ENCODE data around the gene PSMB7.

Gene PSMB7

DNA sequence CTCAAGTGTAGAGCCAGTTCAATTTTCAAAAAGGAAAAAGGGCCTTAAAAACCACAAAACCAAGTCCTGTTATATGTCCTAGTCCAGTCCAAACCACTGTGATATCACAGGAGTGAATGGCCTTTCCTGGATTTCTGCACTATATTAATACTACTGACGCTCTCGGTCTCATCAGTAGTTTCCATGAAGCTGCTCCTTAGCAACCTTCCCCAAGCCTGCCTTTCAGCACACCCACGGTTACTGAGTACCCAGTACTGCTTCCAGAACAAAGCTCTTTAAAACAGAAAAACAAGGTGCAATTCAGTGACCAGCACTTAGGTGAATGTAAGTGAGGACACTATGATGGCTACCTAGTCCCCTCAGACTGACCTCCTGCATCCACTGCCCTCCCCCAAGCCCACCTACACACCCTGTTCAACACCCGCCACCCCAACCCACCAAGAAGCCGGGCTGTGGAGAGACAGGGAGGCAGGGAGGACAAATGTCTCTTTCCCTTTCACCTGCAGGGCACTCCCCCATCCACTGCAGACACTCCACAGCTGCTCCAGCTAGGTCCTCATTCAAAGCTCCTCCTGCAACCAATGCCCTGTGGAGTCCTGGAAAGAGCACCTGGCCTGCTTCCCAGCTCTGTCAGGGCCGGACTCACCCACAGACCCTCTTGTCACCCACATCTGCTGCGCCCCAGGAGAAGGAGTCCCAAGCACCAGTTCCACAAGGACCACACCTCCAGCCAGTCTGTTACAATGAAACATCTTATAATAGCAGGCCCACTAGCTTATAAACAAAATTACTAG, 25.9 kb downstream of the PSMB7 start:
- Histone ChIP-seq H3K36me3 (ENCODE audit: insufficient read depth, insufficient read length, low read length) (peaks cover 39% of the 10 kb centered on the region), H3K9me3 (ENCODE audit: insufficient read depth, low read length) (no peaks in the 10 kb centered on the region), H3K9ac (ENCODE audit: insufficient read length, low read depth) (no peak overlapping the region), H3K4me1 (ENCODE audit: insufficient read depth, insufficient read length) (peaks cover 6% of the 10 kb centered on the region), H3K4me3 (ENCODE audit: insufficient read length, low read depth) (no peak overlapping the region), H3K27me3 (ENCODE audit: insufficient read depth, insufficient read length) (no peaks in the 10 kb centered on the region)
- TF ChIP-seq YY1 (IDR thresholded peaks at IDR 0.05; ENCODE audit: insufficient read depth, insufficient read length), result no peak
- no peak for TF ChIP-seq SUZ12 (IDR thresholded peaks at IDR 0.05; ENCODE audit: extremely low read depth, insufficient read depth, insufficient read length)
- no peak for TF ChIP-seq ZNF274 (IDR thresholded peaks at IDR 0.05; ENCODE audit: low read depth, low read length)
- DNase-seq (ENCODE audit: low read depth, low spot score), result no peak

DNA sequence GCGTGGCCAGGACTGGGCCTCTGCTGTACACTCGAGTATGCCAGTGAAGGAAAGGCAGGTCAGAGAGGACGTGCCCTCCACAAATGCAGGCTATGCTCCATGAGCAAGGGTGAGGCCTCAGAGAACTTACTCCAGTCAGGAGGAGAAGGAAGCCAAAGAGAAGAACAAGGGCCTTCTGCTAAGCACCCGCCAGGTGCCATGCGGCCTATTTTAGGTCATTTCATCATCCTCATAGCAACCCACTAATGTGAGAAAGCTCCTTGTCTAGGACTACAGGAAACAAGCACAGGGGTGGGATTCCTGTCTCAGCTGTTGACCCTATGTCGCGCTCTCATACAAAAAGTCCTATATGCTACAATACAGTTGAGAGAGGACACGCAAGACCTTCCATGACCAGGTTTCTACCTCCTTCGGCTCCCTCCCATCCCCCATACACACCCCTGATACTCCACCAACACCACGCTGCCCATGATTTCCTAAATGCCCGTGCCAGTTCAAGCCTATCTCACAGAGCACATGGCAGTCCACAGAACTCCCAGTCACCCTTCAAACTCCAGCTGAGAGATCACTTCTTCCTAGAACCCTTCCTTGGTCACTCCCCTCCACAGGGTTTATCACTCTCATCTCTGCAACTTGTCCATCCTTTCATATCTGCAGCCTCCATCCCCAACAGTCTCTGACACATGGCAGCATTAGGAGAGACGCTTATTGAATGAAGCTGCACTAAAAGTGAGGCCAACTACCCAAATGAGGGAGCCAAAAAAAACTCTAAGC, 26.8 kb downstream of the PSMB7 start:
- Histone ChIP-seq H3K36me3 (ENCODE audit: insufficient read depth, insufficient read length, low read length) (peaks cover 41% of the 10 kb centered on the region), H3K4me3 (ENCODE audit: insufficient read length, low read depth) (no peak overlapping the region), H3K4me1 (ENCODE audit: insufficient read depth, insufficient read length) (peaks cover 6% of the 10 kb centered on the region), H3K9ac (ENCODE audit: insufficient read length, low read depth) (no peak overlapping the region), H3K27me3 (ENCODE audit: insufficient read depth, insufficient read length) (no peaks in the 10 kb centered on the region), H3K9me3 (ENCODE audit: insufficient read depth, low read length) (no peaks in the 10 kb centered on the region)
- TF ChIP-seq YY1 (IDR thresholded peaks at IDR 0.05; ENCODE audit: insufficient read depth, insufficient read length), result no peak
- no peak for TF ChIP-seq ZNF274 (IDR thresholded peaks at IDR 0.05; ENCODE audit: low read depth, low read length)
- TF ChIP-seq SUZ12 (IDR thresholded peaks at IDR 0.05; ENCODE audit: extremely low read depth, insufficient read depth, insufficient read length), result no peak
- DNase-seq (ENCODE audit: low read depth, low spot score), result no peak

GRCh38 chr9:124386201-124386600, 29.0 kb downstream of the PSMB7 start:
- Histone ChIP-seq H3K36me3 (ENCODE audit: insufficient read depth, insufficient read length, low read length) (peaks cover 36% of the 10 kb centered on the region), H3K9me3 (ENCODE audit: insufficient read depth, low read length) (no peaks in the 10 kb centered on the region), H3K4me1 (ENCODE audit: insufficient read depth, insufficient read length) (no peaks in the 10 kb centered on the region), H3K27me3 (ENCODE audit: insufficient read depth, insufficient read length) (no peaks in the 10 kb centered on the region), H3K9ac (ENCODE audit: insufficient read length, low read depth) (no peak overlapping the region), H3K4me3 (ENCODE audit: insufficient read length, low read depth) (no peak overlapping the region)
- TF ChIP-seq ZNF274 (IDR thresholded peaks at IDR 0.05; ENCODE audit: low read depth, low read length) (no peak), SUZ12 (IDR thresholded peaks at IDR 0.05; ENCODE audit: extremely low read depth, insufficient read depth, insufficient read length) (no peak), YY1 (IDR thresholded peaks at IDR 0.05; ENCODE audit: insufficient read depth, insufficient read length) (no peak)
- DNase-seq (ENCODE audit: low read depth, low spot score), result no peak

GRCh38 chr9:124385623-124386022, 29.6 kb downstream of the PSMB7 start:
- H3K4me3 ChIP-seq (ENCODE audit: insufficient read length, low read depth), result no peak overlapping the region
- no peaks in the 10 kb centered on the region for H3K27me3 ChIP-seq (ENCODE audit: insufficient read depth, insufficient read length)
- no peak for TF ChIP-seq ZNF274 (IDR thresholded peaks at IDR 0.05; ENCODE audit: low read depth, low read length)
- TF ChIP-seq SUZ12 (IDR thresholded peaks at IDR 0.05; ENCODE audit: extremely low read depth, insufficient read depth, insufficient read length), result no peak
- no peaks in the 10 kb centered on the region for H3K4me1 ChIP-seq (ENCODE audit: insufficient read depth, insufficient read length)
- no peak for DNase-seq (ENCODE audit: low read depth, low spot score)
- H3K9ac ChIP-seq (ENCODE audit: insufficient read length, low read depth), result no peak overlapping the region
- H3K9me3 ChIP-seq (ENCODE audit: insufficient read depth, low read length), result no peaks in the 10 kb centered on the region
- peaks cover 41% of the 10 kb centered on the region for H3K36me3 ChIP-seq (ENCODE audit: insufficient read depth, insufficient read length, low read length)

DNA sequence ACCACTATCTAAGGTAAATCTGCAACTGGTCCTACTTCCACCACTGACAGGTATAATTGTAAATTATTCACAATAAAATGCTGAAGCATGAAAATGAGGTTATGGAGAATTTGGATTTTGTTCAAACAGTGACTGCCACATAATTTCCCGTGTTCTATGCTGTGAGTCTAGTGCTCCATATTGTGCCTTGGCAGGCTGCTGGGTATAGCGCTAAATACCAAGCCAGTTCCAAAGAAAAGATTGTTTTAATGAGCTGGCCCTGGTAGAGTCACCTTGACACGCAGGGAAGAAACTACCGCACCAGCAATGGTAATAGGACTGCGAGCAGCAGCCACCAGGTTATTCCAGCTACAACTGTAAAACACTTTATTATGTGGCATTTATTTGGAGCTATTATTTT, 30.4 kb downstream of the PSMB7 start:
- H3K4me3 ChIP-seq (ENCODE audit: insufficient read length, low read depth), result no peak overlapping the region
- no peaks in the 10 kb centered on the region for H3K9me3 ChIP-seq (ENCODE audit: insufficient read depth, low read length)
- peaks cover 48% of the 10 kb centered on the region for H3K36me3 ChIP-seq (ENCODE audit: insufficient read depth, insufficient read length, low read length)
- no peak for TF ChIP-seq SUZ12 (IDR thresholded peaks at IDR 0.05; ENCODE audit: extremely low read depth, insufficient read depth, insufficient read length)
- H3K4me1 ChIP-seq (ENCODE audit: insufficient read depth, insufficient read length), result no peaks in the 10 kb centered on the region
- no peaks in the 10 kb centered on the region for H3K27me3 ChIP-seq (ENCODE audit: insufficient read depth, insufficient read length)
- DNase-seq (ENCODE audit: low read depth, low spot score), result no peak
- no peak overlapping the region for H3K9ac ChIP-seq (ENCODE audit: insufficient read length, low read depth)

DNA sequence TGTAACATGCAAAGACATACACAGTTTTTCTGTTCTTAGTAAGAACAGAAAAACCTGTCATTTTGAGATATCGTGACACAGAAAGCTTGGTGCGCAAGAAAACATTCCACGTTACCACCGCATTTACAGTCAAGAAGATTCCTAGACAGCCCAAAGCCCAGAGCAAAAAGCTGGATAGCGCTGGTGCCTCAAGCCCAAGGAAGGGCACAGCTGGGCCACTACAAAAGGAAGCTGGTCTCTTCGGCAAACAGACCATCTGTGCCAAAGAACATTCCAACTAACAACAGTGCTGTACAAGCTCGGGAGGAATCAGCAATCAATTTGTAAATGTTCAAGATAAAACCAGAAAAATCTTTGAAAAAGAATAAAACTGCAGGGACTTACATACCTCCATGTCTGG, 31.0 kb downstream of the PSMB7 start:
- H3K27me3 ChIP-seq (ENCODE audit: insufficient read depth, insufficient read length), result no peaks in the 10 kb centered on the region
- no peak overlapping the region for H3K9ac ChIP-seq (ENCODE audit: insufficient read length, low read depth)
- H3K36me3 ChIP-seq (ENCODE audit: insufficient read depth, insufficient read length, low read length), result peaks cover 50% of the 10 kb centered on the region
- H3K9me3 ChIP-seq (ENCODE audit: insufficient read depth, low read length), result no peaks in the 10 kb centered on the region
- no peak for DNase-seq (ENCODE audit: low read depth, low spot score)
- TF ChIP-seq ZNF274 (IDR thresholded peaks at IDR 0.05; ENCODE audit: low read depth, low read length), result no peak
- TF ChIP-seq YY1 (IDR thresholded peaks at IDR 0.05; ENCODE audit: insufficient read depth, insufficient read length), result no peak
- no peak for TF ChIP-seq SUZ12 (IDR thresholded peaks at IDR 0.05; ENCODE audit: extremely low read depth, insufficient read depth, insufficient read length)
- H3K4me1 ChIP-seq (ENCODE audit: insufficient read depth, insufficient read length), result no peaks in the 10 kb centered on the region
- H3K4me3 ChIP-seq (ENCODE audit: insufficient read length, low read depth), result no peak overlapping the region

GRCh38 chr9:124381170-124381945, 33.9 kb downstream of the PSMB7 start:
- Histone ChIP-seq H3K9ac (ENCODE audit: insufficient read length, low read depth) (no peak overlapping the region), H3K4me1 (ENCODE audit: insufficient read depth, insufficient read length) (no peaks in the 10 kb centered on the region), H3K27me3 (ENCODE audit: insufficient read depth, insufficient read length) (no peaks in the 10 kb centered on the region), H3K36me3 (ENCODE audit: insufficient read depth, insufficient read length, low read length) (peaks cover 64% of the 10 kb centered on the region), H3K9me3 (ENCODE audit: insufficient read depth, low read length) (no peaks in the 10 kb centered on the region), H3K4me3 (ENCODE audit: insufficient read length, low read depth) (no peak overlapping the region)
- TF ChIP-seq SUZ12 (IDR thresholded peaks at IDR 0.05; ENCODE audit: extremely low read depth, insufficient read depth, insufficient read length) (no peak), ZNF274 (IDR thresholded peaks at IDR 0.05; ENCODE audit: low read depth, low read length) (no peak), YY1 (IDR thresholded peaks at IDR 0.05; ENCODE audit: insufficient read depth, insufficient read length) (no peak)
- no peak for DNase-seq (ENCODE audit: low read depth, low spot score)
